ENCODE data around the gene AHRR. TPM values are rescaled to one million over a fixed set of nuclear protein-coding genes. Genes with fewer than 3 reads are reported as not detected.

Gene AHRR
- total RNA-seq, 1 donor: 0.31 TPM

DNA sequence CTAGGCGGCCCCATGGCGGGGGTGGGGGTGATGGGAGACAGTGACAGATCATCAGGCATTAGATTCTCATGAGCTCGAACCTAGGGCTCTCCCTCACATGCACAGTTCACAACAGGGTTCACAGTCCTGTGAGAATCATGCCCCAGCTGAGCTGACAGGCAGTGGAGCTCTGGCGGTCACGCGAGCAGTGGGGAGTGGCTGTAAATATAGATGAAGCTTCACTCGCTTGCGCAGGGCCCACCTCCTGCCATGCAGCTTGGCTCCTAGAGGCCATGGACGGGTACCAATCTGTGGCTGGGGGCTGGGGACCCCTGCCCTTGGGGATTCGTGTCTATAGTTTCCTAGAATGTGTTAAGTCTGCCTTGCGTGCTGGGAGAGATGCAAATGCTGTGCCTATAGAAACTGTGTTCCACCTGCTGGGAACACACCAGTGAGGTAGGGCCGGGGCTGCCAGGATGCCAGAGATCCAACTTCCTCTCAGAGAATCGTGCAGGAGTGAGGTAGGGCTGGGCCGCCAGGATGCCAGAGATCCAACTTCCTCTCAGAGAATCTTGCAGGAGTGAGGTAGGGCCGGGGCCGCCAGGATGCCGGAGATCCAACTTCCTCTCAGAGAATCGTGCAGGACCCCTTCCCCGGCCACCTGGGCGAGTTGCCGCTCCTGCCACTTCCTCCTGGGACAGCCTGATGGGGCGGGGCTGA is 107.4 kb downstream of the AHRR start:
- peaks cover 7% of the 10 kb centered on the region for H3K4me1 ChIP-seq (ENCODE audit: insufficient read depth, low read length)
- H3K27me3 ChIP-seq (ENCODE audit: insufficient read depth, low read length): no peaks in the 10 kb centered on the region
- no peaks in the 10 kb centered on the region for H3K9me3 ChIP-seq (ENCODE audit: low read depth, low read length)
- no peak overlapping the region for H3K4me3 ChIP-seq (ENCODE audit: low read length)

DNA sequence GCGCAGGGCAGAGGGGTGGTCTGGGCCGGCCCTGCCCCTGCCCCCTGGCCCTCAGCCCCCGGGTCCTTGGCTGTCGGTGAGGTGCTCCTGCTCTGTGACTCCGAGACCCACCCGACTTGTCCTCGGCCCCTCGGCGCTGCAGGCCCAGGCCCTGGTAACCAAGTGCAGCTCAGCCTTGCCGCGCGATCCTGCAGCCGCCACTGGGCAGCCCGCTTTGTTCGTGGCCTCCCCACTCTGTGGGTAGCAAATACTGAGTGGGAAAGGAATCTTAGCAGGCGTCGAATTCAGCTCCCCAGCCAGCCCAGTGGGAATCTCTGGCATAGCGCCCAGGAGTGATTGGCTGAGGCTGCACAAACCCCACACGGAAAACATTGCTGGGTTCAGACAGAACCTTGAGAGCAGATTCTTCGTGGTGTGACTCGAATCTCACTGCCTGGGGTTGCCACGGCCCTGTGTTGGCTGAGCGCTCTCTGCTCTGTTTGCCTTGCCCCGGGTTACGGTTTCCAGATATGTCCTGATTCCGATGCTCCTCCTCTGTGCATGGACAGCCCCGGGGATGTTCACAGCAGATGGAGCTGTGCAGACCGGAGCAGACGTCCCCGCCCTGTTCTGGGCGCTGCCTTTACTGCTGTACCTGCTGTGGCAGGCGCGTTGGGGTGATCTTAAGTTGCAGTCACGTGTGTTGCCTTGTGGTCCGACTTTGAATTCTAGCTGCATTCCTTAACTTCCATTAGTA is 108.1 kb downstream of the AHRR start:
- H3K27me3 ChIP-seq (ENCODE audit: insufficient read depth, low read length): no peaks in the 10 kb centered on the region
- no peak overlapping the region for H3K4me3 ChIP-seq (ENCODE audit: low read length)
- H3K9me3 ChIP-seq (ENCODE audit: low read depth, low read length): no peaks in the 10 kb centered on the region
- peaks cover 4% of the 10 kb centered on the region for H3K4me1 ChIP-seq (ENCODE audit: insufficient read depth, low read length)

DNA sequence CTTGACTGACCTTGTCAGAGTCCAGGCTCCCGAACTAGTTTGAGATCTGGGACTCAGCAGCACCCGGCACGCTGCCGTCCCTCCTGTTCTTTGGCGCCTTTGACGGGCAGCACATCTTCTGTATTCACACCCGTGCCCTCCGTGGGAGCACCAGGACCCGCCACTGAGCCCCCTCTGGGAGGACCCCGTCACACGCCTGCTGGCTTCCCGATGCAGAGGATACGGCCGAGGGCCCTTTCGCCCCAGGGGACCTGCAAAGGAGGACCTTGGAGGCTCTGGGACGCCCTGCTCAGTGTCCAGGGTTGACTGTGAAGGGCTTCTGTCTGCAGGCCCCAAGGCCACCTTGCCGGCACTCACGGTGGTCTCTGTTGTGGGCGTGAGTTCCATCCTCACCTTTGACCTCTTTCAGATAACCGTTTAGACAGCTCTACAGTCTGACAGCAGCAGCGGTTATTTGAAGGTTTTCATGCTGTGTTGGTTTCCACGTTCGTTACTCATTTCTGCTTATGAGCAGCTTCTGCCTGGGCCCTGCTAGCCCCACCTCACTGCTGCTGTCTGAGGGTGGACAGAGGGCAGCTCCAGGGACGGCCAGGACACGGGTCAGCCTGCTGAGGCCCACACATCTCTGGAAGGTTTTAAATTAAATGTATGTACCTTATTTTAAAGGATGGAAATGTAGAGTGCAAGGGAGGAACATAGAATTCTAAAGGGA is 108.9 kb downstream of the AHRR start:
- no peaks in the 10 kb centered on the region for H3K27me3 ChIP-seq (ENCODE audit: insufficient read depth, low read length)
- H3K9me3 ChIP-seq (ENCODE audit: low read depth, low read length): no peaks in the 10 kb centered on the region
- no peak overlapping the region for H3K4me3 ChIP-seq (ENCODE audit: low read length)
- H3K4me1 ChIP-seq (ENCODE audit: insufficient read depth, low read length): no peaks in the 10 kb centered on the region

DNA sequence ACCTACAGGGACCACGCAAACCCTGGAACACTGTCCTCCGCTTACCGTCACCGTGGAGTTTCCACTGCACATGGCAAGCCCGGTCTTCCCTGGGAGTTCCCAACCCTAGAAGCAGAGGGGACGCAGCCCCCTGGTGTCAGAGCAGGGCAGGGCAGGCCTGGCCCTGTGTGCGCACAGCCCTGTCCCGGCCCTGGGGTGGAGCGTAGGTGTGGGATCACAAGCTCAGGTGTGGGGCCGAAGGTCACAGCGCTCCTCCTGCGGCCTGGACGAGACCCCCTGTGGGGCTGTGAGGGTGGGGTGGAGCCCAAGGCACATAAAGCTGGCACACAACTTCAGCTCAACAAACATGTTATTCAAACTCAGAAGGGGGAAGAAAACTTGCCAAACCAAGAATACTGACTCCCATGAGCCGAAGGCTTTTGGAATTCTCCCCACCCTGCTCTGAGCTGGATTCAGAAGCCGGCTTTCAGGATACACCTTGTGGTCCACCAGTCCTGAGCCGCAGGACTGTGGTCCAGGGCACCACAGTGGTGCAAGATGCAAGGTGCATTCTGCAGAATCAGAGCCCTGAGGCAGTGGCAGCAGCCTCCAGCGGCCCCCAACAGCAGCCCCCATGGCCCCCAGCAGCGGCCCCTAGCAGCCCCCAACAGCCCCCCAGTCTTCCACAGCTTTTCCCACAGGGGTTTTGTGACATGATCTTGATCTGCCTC is 109.6 kb downstream of the AHRR start:
- Histone ChIP-seq H3K27me3 (ENCODE audit: insufficient read depth, low read length) (no peaks in the 10 kb centered on the region), H3K4me3 (ENCODE audit: low read length) (no peak overlapping the region), H3K4me1 (ENCODE audit: insufficient read depth, low read length) (no peaks in the 10 kb centered on the region), H3K9me3 (ENCODE audit: low read depth, low read length) (no peaks in the 10 kb centered on the region)

DNA sequence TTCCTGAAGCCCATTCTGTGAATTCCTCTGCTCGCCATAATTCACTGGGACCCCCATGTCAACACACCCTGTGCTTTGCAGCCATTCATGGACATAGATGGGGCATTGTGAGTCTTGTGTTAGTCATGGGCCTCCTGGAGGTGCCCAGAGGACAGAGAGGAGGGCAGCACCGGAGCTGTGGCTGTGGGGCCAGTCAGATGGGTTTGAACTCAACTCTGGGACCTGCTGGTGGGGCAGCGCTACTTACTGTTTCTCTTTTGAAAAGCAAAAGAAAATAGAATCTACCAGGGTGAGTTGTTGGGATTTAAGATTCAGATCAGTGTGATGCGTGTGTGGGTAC is 110.2 kb downstream of the AHRR start:
- no peaks in the 10 kb centered on the region for H3K9me3 ChIP-seq (ENCODE audit: low read depth, low read length)
- H3K4me3 ChIP-seq (ENCODE audit: low read length): no peak overlapping the region
- no peaks in the 10 kb centered on the region for H3K4me1 ChIP-seq (ENCODE audit: insufficient read depth, low read length)
- H3K27me3 ChIP-seq (ENCODE audit: insufficient read depth, low read length): no peaks in the 10 kb centered on the region

DNA sequence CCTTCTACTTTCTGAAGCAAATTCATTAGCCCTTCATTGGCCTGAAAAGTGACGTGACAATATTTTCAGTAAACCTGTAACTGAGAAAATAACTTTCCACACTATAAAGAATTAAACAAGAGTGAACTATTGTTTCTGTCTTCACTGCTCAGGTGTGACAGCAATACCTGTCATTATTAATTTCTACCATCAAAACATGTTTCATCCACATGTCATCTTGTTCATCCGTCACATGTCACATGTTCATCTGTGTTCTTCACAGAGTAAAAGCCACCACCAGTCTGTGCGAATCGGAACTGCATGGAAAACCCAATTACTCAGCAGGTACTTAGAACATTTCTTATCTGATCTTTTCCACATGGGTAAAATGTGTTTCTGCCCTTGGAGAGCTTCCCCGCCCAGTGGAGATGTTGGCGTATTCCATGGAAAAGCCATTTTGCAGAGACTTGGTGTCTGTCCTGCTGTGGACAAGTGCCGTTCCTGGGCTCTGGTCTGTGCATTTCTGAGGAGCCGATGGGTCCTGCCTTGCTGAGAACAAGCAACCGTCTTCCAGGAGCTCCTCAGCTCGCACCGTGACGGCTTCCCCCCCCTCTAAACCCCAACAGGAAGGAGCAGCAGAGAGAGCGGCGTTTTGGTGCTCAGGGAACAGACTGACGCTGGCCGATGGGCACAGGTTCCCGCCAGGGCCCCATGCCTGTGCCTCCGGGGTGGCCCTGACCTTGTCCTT is 110.8 kb downstream of the AHRR start:
- Histone ChIP-seq H3K4me3 (ENCODE audit: low read length) (no peak overlapping the region), H3K9me3 (ENCODE audit: low read depth, low read length) (no peaks in the 10 kb centered on the region), H3K4me1 (ENCODE audit: insufficient read depth, low read length) (no peaks in the 10 kb centered on the region), H3K27me3 (ENCODE audit: insufficient read depth, low read length) (no peaks in the 10 kb centered on the region)

DNA sequence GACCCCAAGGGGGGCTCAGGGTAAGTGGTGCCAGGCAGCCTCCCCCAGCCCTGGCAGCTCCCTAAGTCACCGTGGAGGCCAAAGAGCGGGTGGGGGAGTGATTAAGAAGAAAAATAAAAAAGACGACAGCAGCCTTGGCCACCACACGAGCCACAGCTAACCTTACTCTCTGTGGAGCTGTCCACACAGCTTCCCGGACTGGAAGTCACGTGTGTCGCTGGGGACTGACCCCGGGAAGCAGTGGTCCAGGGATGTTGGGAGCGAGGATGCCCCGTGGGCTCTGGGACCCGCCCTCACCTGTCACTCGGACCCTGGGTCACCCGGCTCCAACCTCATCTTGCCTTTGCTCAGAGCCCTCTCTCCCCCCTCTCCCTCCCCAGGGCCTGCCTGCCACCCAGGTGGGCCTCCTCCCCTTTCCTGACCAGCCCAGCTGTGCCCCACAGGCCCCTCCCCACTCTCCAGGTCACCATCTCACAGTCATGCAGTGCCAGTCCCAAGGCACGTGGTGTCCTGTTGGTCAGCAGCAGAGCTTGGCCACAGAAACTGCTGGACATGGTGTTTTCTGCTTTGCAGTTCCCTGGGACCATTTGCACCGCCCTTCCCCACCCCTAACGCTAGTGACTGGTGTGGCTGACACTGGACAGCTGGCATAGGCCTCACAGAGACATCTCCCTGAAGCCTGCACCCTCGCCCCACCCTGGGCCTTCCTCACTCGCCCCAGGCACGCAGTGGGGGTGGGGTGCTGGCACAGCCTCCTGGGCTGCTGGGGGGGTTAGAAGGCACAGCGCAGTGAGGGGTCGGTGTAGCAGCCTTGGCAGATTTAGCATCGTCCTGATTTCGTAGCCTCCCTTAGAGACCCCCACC is 111.6 kb downstream of the AHRR start:
- Histone ChIP-seq H3K4me3 (ENCODE audit: low read length) (no peak overlapping the region), H3K9me3 (ENCODE audit: low read depth, low read length) (no peaks in the 10 kb centered on the region), H3K27me3 (ENCODE audit: insufficient read depth, low read length) (no peaks in the 10 kb centered on the region), H3K4me1 (ENCODE audit: insufficient read depth, low read length) (no peaks in the 10 kb centered on the region)

DNA sequence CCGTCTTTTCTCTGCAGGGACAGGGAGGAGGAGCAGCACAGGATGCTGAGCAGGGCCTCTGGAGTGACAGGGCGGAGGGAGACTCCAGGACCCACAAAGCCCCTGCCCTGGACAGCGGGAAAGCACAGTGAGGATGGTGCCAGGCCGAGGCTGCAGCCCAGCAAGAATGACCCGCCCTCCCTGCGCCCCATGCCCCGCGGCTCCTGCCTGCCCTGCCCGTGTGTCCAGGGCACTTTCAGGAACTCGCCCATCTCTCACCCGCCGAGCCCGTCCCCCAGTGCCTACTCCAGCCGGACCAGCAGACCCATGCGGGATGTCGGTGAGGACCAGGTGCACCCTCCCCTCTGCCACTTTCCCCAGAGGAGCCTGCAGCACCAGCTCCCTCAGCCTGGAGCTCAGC is 112.3 kb downstream of the AHRR start:
- Histone ChIP-seq H3K27me3 (ENCODE audit: insufficient read depth, low read length) (no peaks in the 10 kb centered on the region), H3K9me3 (ENCODE audit: low read depth, low read length) (no peaks in the 10 kb centered on the region), H3K4me3 (ENCODE audit: low read length) (no peak overlapping the region), H3K4me1 (ENCODE audit: insufficient read depth, low read length) (no peaks in the 10 kb centered on the region)

DNA sequence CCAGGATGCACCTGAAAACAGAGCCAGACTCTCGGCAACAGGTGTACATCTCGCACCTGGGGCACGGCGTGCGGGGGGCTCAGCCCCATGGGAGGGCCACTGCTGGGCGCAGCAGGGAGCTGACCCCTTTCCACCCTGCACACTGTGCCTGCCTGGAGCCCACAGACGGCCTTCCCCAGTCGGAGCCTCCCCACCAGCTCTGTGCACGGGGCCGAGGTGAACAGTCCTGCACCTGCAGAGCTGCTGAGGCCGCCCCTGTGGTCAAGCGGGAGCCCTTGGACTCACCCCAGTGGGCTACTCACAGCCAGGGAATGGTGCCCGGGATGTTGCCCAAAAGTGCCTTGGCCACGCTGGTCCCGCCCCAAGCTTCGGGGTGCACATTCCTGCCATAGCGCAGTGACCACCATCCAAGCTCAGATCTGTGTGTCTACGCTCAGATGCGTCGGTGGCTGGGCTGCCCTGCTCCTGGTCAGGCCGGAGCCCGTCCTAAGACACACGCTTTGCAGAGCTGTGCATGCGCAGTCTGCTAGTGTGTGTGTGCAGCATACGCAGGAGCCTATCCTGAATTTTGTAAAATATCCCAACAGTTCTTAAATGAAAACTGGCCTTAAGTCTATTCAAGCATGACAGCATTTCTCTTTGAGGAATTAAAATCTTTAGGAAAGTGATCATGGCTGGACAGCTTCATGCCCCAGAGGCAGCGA is 113.1 kb downstream of the AHRR start:
- Histone ChIP-seq H3K27me3 (ENCODE audit: insufficient read depth, low read length) (no peaks in the 10 kb centered on the region), H3K4me3 (ENCODE audit: low read length) (no peak overlapping the region), H3K4me1 (ENCODE audit: insufficient read depth, low read length) (no peaks in the 10 kb centered on the region), H3K9me3 (ENCODE audit: low read depth, low read length) (no peaks in the 10 kb centered on the region)

DNA sequence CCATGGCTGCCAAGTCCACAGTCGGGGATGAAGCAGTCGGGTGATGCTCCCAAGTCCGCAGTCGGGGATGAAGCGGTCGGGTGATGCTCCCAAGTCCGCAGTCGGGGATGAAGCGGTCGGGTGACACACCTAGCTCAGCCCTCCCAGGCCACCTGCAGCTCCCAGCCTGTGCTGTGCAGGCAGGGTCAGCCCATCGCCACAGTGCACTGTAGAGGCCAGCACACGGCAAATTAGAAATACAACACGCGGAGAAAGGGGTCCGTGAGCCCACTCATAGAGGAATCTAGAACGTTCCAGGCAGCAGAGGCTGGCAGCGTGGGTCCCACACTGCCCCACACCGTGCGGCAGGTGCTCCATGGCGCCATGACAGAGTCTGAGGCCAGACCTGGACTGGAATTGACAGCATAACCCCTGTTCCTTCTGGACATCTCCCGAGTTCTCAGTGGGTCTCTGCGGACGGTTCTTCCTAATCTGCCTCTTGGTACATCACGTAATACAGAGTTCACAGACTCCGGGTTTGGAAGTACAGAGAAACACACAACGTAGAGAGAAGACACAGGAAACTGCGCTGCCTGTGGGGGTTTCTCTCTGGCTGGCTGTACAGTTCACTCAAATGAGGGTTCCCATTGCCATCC is 113.8 kb downstream of the AHRR start:
- H3K4me3 ChIP-seq (ENCODE audit: low read length): no peak overlapping the region

DNA sequence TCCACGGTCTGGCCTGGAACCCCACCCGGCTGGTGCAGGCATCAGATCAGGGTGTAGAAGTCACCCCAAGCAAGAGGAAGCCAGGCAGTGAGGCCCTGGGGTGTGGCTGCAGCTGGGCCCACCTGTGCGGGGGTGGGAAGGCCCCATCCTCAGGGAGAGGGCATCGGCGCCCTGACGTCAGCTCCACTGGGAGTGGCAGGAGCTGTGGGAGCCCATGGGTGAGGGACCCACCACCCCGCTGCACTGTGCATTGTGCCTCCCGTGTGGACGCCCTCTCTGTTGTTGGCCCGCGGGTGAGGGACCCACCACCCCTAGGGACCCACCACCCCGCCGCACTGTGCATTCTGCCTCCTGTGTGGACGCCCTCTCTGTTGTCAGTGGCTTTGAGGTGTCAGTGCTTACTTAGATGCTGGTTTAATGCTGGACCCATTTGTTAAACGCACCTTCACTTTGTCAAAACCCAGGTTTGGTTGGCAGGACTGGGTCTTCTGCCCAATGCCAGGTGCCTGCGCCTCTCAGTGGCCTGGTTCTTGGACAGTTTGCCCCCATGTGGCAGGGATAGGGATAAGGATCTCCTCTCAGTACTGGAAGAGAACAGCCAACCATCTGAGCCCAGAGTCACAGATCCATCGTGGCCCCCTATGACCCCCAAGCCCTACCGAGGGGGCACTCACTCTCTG is 114.6 kb downstream of the AHRR start:
- H3K27me3 ChIP-seq (ENCODE audit: insufficient read depth, low read length): no peaks in the 10 kb centered on the region
- no peaks in the 10 kb centered on the region for H3K9me3 ChIP-seq (ENCODE audit: low read depth, low read length)
- H3K4me1 ChIP-seq (ENCODE audit: insufficient read depth, low read length): no peaks in the 10 kb centered on the region
- H3K4me3 ChIP-seq (ENCODE audit: low read length): no peak overlapping the region

More for the DNA sequence above, 113.8 kb downstream of the AHRR start:
- H3K4me1 ChIP-seq (ENCODE audit: insufficient read depth, low read length): no peaks in the 10 kb centered on the region
- no peaks in the 10 kb centered on the region for H3K9me3 ChIP-seq (ENCODE audit: low read depth, low read length)
- H3K27me3 ChIP-seq (ENCODE audit: insufficient read depth, low read length): no peaks in the 10 kb centered on the region

DNA sequence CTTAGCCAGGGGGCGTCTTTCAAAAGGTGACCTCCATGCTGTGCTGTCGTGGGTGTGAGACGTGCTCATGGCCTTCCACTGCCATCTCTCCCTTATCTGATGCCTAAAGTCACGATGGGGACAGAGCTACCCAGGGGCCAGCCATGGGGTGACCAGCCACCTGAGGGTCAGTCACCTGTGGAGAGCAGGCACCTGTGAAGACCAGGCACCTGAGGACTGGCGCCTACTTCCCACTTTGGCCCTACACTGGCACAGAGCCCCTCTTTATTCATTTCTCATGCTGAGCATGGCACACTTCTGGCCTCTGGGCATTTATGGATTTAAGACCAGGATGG is 115.1 kb downstream of the AHRR start:
- Histone ChIP-seq H3K4me1 (ENCODE audit: insufficient read depth, low read length) (no peaks in the 10 kb centered on the region), H3K4me3 (ENCODE audit: low read length) (no peak overlapping the region), H3K27me3 (ENCODE audit: insufficient read depth, low read length) (no peaks in the 10 kb centered on the region), H3K9me3 (ENCODE audit: low read depth, low read length) (no peaks in the 10 kb centered on the region)

DNA sequence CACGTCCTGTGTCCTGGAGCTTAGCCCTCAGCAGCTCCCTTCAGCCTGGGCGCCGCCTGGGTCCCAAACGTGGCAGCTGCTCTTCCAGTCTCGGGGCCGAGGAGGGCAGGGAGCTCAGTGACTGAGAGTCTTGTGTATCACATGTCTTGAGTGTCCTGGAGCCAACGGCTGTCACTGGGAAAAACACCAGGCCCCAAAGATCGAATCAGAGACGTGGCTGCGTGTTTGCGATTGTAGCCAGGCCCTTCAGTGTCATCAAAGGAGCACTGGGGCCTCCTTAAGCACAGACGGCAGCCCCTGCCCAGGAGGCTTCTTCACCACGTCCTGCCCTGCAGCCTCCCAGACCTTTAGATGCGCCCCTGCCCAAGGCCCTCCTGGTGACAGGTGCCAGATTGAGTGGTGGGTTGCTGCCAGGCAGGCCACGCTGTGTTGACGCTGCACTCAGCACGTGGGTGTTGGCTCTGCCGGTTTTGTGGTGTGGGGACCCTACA is 115.8 kb downstream of the AHRR start:
- Histone ChIP-seq H3K27me3 (ENCODE audit: insufficient read depth, low read length) (no peaks in the 10 kb centered on the region), H3K4me3 (ENCODE audit: low read length) (no peak overlapping the region), H3K9me3 (ENCODE audit: low read depth, low read length) (no peaks in the 10 kb centered on the region), H3K4me1 (ENCODE audit: insufficient read depth, low read length) (peaks cover 4% of the 10 kb centered on the region)

Data from mononuclear cell (primary cell).